Measurements from ENCODE around the gene BRME1. TPM values are rescaled to one million over a fixed set of nuclear protein-coding genes. Genes with fewer than 3 reads are reported as not detected.

The BRME1 gene
- 4.6 TPM for total RNA-seq (ENCODE audit: unreplicated experiment)
- long read RNA-seq, result 0 reads

DNA sequence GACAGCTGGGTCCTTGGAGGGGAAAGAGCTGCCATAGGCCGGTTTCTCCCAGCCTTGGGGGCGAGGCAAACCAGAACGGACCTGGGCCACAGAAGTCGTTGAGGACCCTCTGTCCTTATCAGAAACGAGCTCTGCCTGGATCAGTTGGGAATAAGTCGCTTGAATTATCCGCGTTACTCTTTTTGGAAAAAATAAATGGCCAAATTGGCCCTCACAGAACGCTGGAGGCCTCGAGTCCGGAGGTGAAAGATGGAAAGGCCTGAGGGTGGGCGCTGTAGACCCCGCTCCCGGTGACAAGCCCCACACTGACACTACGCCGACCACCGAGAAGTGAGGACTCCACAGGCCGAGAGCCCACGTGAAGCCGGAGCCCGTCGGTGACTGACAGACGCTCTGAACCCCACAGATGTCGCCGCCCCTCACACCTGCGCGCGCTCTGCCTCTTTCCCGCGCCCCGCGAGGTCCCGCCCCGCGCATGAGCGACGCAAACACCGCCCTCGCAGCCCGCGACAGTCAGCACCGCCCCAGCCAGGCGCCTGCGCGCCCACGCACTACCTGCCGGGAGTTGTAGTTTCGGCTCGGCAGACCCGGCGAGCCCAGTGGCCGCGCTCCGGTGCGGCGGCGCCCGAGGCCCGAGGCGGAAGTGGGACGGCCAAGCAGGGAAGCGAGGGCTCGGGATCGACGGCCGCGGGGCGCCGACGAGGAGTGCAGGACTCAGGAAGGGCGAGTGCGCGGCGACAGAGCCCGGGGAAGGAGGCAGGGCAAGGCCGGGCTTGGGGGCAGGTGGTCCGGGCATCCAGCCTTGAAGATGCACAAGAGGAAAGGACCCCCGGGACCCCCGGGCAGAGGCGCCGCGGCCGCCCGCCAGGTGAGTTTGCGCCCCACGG lies at the start of gene BRME1, which contains the start of gene CC2D1A:
Gene BRME1, minus strand, starts transcription at position 484 of the 887 bp plus-strand sequence. CDS start 1,225 bp downstream, outside the sequence.
Gene CC2D1A, plus strand, starts transcription at position 568 of the 887 bp plus-strand sequence. Its CDS starts 241 bp downstream, at position 809.
- TF ChIP-seq, protein P1, sequence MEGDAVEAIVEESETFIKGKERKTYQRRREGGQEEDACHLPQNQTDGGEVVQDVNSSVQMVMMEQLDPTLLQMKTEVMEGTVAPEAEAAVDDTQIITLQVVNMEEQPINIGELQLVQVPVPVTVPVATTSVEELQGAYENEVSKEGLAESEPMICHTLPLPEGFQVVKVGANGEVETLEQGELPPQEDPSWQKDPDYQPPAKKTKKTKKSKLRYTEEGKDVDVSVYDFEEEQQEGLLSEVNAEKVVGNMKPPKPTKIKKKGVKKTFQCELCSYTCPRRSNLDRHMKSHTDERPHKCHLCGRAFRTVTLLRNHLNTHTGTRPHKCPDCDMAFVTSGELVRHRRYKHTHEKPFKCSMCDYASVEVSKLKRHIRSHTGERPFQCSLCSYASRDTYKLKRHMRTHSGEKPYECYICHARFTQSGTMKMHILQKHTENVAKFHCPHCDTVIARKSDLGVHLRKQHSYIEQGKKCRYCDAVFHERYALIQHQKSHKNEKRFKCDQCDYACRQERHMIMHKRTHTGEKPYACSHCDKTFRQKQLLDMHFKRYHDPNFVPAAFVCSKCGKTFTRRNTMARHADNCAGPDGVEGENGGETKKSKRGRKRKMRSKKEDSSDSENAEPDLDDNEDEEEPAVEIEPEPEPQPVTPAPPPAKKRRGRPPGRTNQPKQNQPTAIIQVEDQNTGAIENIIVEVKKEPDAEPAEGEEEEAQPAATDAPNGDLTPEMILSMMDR (IDR thresholded peaks at IDR 0.05; ENCODE audit: partially characterized antibody, unreplicated experiment), result no peak
- peak; percentile 93 for DNase-seq
- no peak within 1 kb of the TSS for H3K27ac Mint-ChIP-seq (ENCODE audit: unreplicated experiment)
- H3K27me3 Mint-ChIP-seq (ENCODE audit: unreplicated experiment), result no peaks in the 10 kb centered on the region
- H3K36me3 Mint-ChIP-seq (ENCODE audit: unreplicated experiment), result no peaks in the 10 kb centered on the region
- H3K9me3 Mint-ChIP-seq (ENCODE audit: unreplicated experiment), result peaks cover 7% of the 10 kb centered on the region
- H3K4me3 Mint-ChIP-seq (ENCODE audit: unreplicated experiment), result peak within 1 kb of the TSS; percentile 79
- no peaks in the 10 kb centered on the region for H3K4me1 Mint-ChIP-seq (ENCODE audit: low read depth, unreplicated experiment)

GRCh38 chr19:13954185-13954584 lies 48.3 kb upstream of the BRME1 start:
- H3K27me3 Mint-ChIP-seq (ENCODE audit: unreplicated experiment), result peaks cover 12% of the 10 kb centered on the region
- H3K27ac Mint-ChIP-seq (ENCODE audit: unreplicated experiment), result no peak overlapping the region
- peaks cover 3% of the 10 kb centered on the region for H3K9me3 Mint-ChIP-seq (ENCODE audit: unreplicated experiment)
- H3K4me3 Mint-ChIP-seq (ENCODE audit: unreplicated experiment), result peak overlapping the region; percentile 20
- peaks cover 11% of the 10 kb centered on the region for H3K4me1 Mint-ChIP-seq (ENCODE audit: low read depth, unreplicated experiment)
- no peak for DNase-seq
- TF ChIP-seq, protein P1 (IDR thresholded peaks at IDR 0.05; ENCODE audit: partially characterized antibody, unreplicated experiment), result no peak
- no peaks in the 10 kb centered on the region for H3K36me3 Mint-ChIP-seq (ENCODE audit: unreplicated experiment)

DNA sequence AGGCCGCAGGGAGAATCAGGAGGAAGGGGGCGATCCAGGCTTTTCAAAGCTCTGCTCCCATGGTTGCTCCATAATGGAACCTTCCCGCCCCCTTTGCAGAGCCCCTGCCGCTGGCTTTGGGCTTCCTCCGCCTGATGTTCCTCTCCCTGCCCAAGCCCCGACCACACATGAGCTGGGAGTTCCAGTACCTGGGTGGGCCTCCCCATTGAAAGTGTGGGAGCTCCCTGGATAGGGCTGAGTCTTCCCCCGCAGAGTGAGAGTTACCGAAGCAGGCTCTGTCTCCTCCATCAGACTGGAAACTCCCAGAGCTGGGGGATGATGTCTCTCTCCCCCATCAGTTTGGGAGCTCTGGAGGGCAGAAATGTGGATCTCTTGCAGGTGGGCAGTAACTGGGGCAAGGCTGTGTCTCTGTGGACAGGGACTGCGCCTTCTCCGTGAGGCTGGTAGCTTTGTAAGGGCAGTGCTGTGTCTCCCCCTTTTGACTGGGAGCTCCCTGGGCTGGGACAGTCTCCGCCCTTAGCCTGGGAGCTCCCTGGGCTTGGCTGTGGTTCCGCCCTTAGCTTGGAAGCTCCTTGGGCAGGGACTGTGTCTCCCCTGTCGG lies 47.1 kb upstream of the BRME1 start:
- Mint-ChIP-seq H3K9me3 (ENCODE audit: unreplicated experiment) (peaks cover 3% of the 10 kb centered on the region), H3K27ac (ENCODE audit: unreplicated experiment) (peak overlapping the region; percentile 68), H3K36me3 (ENCODE audit: unreplicated experiment) (no peaks in the 10 kb centered on the region), H3K27me3 (ENCODE audit: unreplicated experiment) (peaks cover 6% of the 10 kb centered on the region), H3K4me1 (ENCODE audit: low read depth, unreplicated experiment) (peaks cover 4% of the 10 kb centered on the region), H3K4me3 (ENCODE audit: unreplicated experiment) (peak overlapping the region; percentile 90)
- DNase-seq, result no peak
- TF ChIP-seq, protein P1 (IDR thresholded peaks at IDR 0.05; ENCODE audit: partially characterized antibody, unreplicated experiment), result no peak

DNA sequence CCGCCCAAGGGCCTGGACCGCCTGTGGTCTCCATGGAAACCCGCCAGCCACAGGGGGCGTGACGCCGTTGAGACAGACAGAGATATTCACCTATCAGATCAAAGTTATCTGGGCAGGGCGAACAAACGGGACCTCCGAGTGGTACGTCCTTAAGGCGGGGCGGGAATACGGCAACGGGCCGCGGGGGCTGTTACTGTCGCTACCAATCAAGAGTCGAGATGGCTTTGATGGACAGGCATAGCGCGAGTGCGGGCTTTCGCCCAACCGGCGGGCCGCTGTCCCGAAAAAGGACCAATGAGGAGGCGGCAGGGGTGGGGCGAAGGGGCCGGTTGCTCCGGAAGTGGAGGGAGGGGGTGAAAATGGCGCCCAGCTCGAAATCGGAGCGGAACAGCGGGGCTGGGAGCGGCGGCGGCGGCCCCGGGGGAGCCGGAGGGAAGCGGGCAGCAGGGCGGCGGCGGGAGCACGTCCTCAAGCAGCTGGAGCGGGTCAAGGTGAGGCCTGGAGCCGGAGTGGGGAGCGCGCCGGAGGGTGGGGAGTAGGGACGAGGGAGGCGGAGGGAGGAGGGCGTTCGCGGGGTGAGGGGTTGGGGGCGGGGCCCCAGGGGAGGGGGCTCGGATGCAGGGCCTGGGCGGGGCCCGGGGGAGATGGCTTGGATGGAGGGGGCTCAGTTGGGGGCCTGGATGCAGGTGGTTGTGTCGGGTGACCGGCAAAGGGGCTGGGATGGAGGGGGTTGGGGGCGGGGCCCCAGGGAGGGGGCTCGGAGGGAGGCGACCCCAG lies 46.4 kb upstream of the BRME1 start, which contains the start of gene DCAF15:
Gene DCAF15, plus strand, starts transcription at position 356 of the 777 bp plus-strand sequence. Its CDS starts 4 bp downstream, at position 360.
- peak; percentile 99 for DNase-seq
- peaks cover 4% of the 10 kb centered on the region for H3K4me1 Mint-ChIP-seq (ENCODE audit: low read depth, unreplicated experiment)
- peak within 1 kb of the TSS; percentile 90 for H3K4me3 Mint-ChIP-seq (ENCODE audit: unreplicated experiment)
- TF ChIP-seq, protein P1 (IDR thresholded peaks at IDR 0.05; ENCODE audit: partially characterized antibody, unreplicated experiment), result no peak
- peak within 1 kb of the TSS; percentile 68 for H3K27ac Mint-ChIP-seq (ENCODE audit: unreplicated experiment)
- peaks cover 6% of the 10 kb centered on the region for H3K27me3 Mint-ChIP-seq (ENCODE audit: unreplicated experiment)
- H3K9me3 Mint-ChIP-seq (ENCODE audit: unreplicated experiment), result peaks cover 3% of the 10 kb centered on the region
- no peaks in the 10 kb centered on the region for H3K36me3 Mint-ChIP-seq (ENCODE audit: unreplicated experiment)
